ENCODE measurements around the gene CDX1. TPM values are rescaled to one million over a fixed set of nuclear protein-coding genes. Genes with fewer than 3 reads are reported as not detected.
A peak's percentile ranks its signal among the peaks of the same experiment; 100 is the strongest.

Gene CDX1
- total and polyA plus RNA-seq, 4 experiments from 2014 or later = not detected

GRCh38 chr5:150213530-150213929, 47.0 kb downstream of the CDX1 start:
- no peak overlapping the region for H3K4me3 ChIP-seq (ENCODE audit: low read length in 2 of 2)
- Mint-ChIP-seq H3K9me3 (no peaks in the 10 kb centered on the region), H3K4me1 (peaks cover 5 to 18% (median 10%) of the 10 kb centered on the region in 4 donors), H3K4me3 (no peak overlapping the region), H3K27me3 (peaks cover 2 to 4% of the 10 kb centered on the region in 2 donors), H3K36me3 (no peaks in the 10 kb centered on the region), H3K27ac (peak overlapping the region in 1 of 7 donors; percentile 4)
- H3K36me3 ChIP-seq (ENCODE audit: insufficient read depth, low read length) = no peaks in the 10 kb centered on the region
- H3K27me3 ChIP-seq (ENCODE audit: insufficient read depth, low read length) = no peaks in the 10 kb centered on the region
- H3K27ac ChIP-seq (ENCODE audit: low read depth, low read length) = no peak overlapping the region
- ChIA-PET POLR2A (ENCODE audit: partially characterized antibody) (no interaction called here), CTCF (ENCODE audit: partially characterized antibody) (interaction anchor here (1.4 kb wide), 1 partner anchor 51 kb away, joined by 3 read pairs; no protein-coding TSS in a partner anchor)
- no peaks in the 10 kb centered on the region for H3K9me3 ChIP-seq (ENCODE audit: control insufficient read depth in 1 of 2, low read length in 2 of 2)
- intact Hi-C loops (cut with micrococcal nuclease) = no loop called here
- H3K4me1 ChIP-seq (ENCODE audit: insufficient read depth, low read length) = peaks cover 9% of the 10 kb centered on the region
- DNase-seq = no peak

- Histone ChIP-seq H3K4me3 (ENCODE audit: low read length in 2 of 2) (no peak overlapping the region), H3K36me3 (ENCODE audit: insufficient read depth, low read length) (no peaks in the 10 kb centered on the region), H3K4me1 (ENCODE audit: insufficient read depth, low read length) (peaks cover 4% of the 10 kb centered on the region), H3K27ac (ENCODE audit: low read depth, low read length) (no peak overlapping the region), H3K9me3 (ENCODE audit: control insufficient read depth in 1 of 2, low read length in 2 of 2) (no peaks in the 10 kb centered on the region), H3K27me3 (ENCODE audit: insufficient read depth, low read length) (no peaks in the 10 kb centered on the region)
- ChIA-PET POLR2A (ENCODE audit: partially characterized antibody) (no interaction called here), CTCF (ENCODE audit: partially characterized antibody) (interaction anchor here (0.9 to 1.0 kb wide), 2 partner anchors 51 to 52 kb away, joined by 3 to 4 read pairs; no protein-coding TSS in a partner anchor)
- Mint-ChIP-seq H3K36me3 (no peaks in the 10 kb centered on the region), H3K9me3 (no peaks in the 10 kb centered on the region), H3K4me3 (no peak overlapping the region), H3K4me1 (peaks cover 1 to 11% (median 4%) of the 10 kb centered on the region in 4 donors), H3K27ac (no peak overlapping the region), H3K27me3 (peaks cover 2 to 4% of the 10 kb centered on the region in 2 donors)
- intact Hi-C loops (cut with micrococcal nuclease) = no loop called here
- DNase-seq = no peak
Measured at GRCh38 chr5:150214289-150214688, 47.7 kb downstream of the CDX1 start.

- no peak overlapping the region for H3K4me3 ChIP-seq (ENCODE audit: low read length in 2 of 2)
- Mint-ChIP-seq H3K27me3 (peaks cover 2 to 4% of the 10 kb centered on the region in 2 donors), H3K4me3 (no peak overlapping the region), H3K4me1 (peaks cover 0 to 5% (median under 1%) of the 10 kb centered on the region in 4 donors), H3K9me3 (no peaks in the 10 kb centered on the region), H3K27ac (no peak overlapping the region), H3K36me3 (no peaks in the 10 kb centered on the region)
- H3K27me3 ChIP-seq (ENCODE audit: insufficient read depth, low read length) = no peaks in the 10 kb centered on the region
- no peak for DNase-seq
- ChIA-PET POLR2A (ENCODE audit: partially characterized antibody) (no interaction called here), CTCF (ENCODE audit: partially characterized antibody) (interaction anchor here (1.0 to 2.4 kb wide), 8 partner anchors 18 to 382 kb away, joined by 3 to 7 read pairs (median 4); no protein-coding TSS in a partner anchor)
- no peaks in the 10 kb centered on the region for H3K4me1 ChIP-seq (ENCODE audit: insufficient read depth, low read length)
- H3K27ac ChIP-seq (ENCODE audit: low read depth, low read length) = no peak overlapping the region
- no peaks in the 10 kb centered on the region for H3K36me3 ChIP-seq (ENCODE audit: insufficient read depth, low read length)
- intact Hi-C loops (cut with micrococcal nuclease) = no loop called here
- no peaks in the 10 kb centered on the region for H3K9me3 ChIP-seq (ENCODE audit: control insufficient read depth in 1 of 2, low read length in 2 of 2)
Measured at GRCh38 chr5:150215979-150216944, 49.7 kb downstream of the CDX1 start.

GRCh38 chr5:150217038-150217437, 50.5 kb downstream of the CDX1 start:
- H3K27ac Mint-ChIP-seq = no peak overlapping the region
- Histone ChIP-seq H3K4me1 (ENCODE audit: insufficient read depth, low read length) (no peaks in the 10 kb centered on the region), H3K36me3 (ENCODE audit: insufficient read depth, low read length) (no peaks in the 10 kb centered on the region), H3K27ac (ENCODE audit: low read depth, low read length) (no peak overlapping the region), H3K27me3 (ENCODE audit: insufficient read depth, low read length) (no peaks in the 10 kb centered on the region), H3K4me3 (ENCODE audit: low read length in 2 of 2) (no peak overlapping the region), H3K9me3 (ENCODE audit: control insufficient read depth in 1 of 2, low read length in 2 of 2) (no peaks in the 10 kb centered on the region)
- no peaks in the 10 kb centered on the region for H3K36me3 Mint-ChIP-seq
- POLR2A ChIA-PET (ENCODE audit: partially characterized antibody) = no interaction called here
- intact Hi-C loops (cut with micrococcal nuclease) = no loop called here
- no peaks in the 10 kb centered on the region for H3K9me3 Mint-ChIP-seq
- H3K4me1 Mint-ChIP-seq = peaks cover 0 to 5% (median under 1%) of the 10 kb centered on the region in 4 donors
- DNase-seq = no peak
- CTCF ChIA-PET (ENCODE audit: partially characterized antibody) = interaction anchor here (1.0 to 2.4 kb wide), 4 partner anchors 17 to 383 kb away, joined by 3 to 7 read pairs (median 4); no protein-coding TSS in a partner anchor
- H3K27me3 Mint-ChIP-seq = peaks cover under 1 to 4% of the 10 kb centered on the region in 2 donors
- H3K4me3 Mint-ChIP-seq = no peak overlapping the region

GRCh38 chr5:150217873-150218692, 51.5 kb downstream of the CDX1 start:
- no peaks in the 10 kb centered on the region for H3K9me3 Mint-ChIP-seq
- no peak overlapping the region for H3K4me3 Mint-ChIP-seq
- no peak overlapping the region for H3K4me3 ChIP-seq (ENCODE audit: low read length in 2 of 2)
- no peaks in the 10 kb centered on the region for H3K36me3 Mint-ChIP-seq
- H3K27ac ChIP-seq (ENCODE audit: low read depth, low read length) = no peak overlapping the region
- H3K4me1 ChIP-seq (ENCODE audit: insufficient read depth, low read length) = no peaks in the 10 kb centered on the region
- CTCF ChIA-PET (ENCODE audit: partially characterized antibody) = interaction anchor here (0.6 to 2.4 kb wide), 9 partner anchors 9 to 384 kb away, joined by 3 to 12 read pairs (median 4); no protein-coding TSS in a partner anchor
- H3K36me3 ChIP-seq (ENCODE audit: insufficient read depth, low read length) = no peaks in the 10 kb centered on the region
- peaks cover 0 to 4% of the 10 kb centered on the region in 2 donors for H3K27me3 Mint-ChIP-seq
- no peak overlapping the region for H3K27ac Mint-ChIP-seq
- DNase-seq = peak; percentile 67 to 73 (median 71)
- H3K4me1 Mint-ChIP-seq = peaks cover 0 to 5% (median under 1%) of the 10 kb centered on the region in 4 donors
- intact Hi-C loops (cut with micrococcal nuclease) = loop anchor here (1.0 to 2.0 kb wide), 4 partner anchors 57 to 227 kb away; no protein-coding TSS in a partner anchor
- no peaks in the 10 kb centered on the region for H3K9me3 ChIP-seq (ENCODE audit: control insufficient read depth in 1 of 2, low read length in 2 of 2)
- H3K27me3 ChIP-seq (ENCODE audit: insufficient read depth, low read length) = no peaks in the 10 kb centered on the region
- POLR2A ChIA-PET (ENCODE audit: partially characterized antibody) = no interaction called here

GRCh38 chr5:150218693-150219035, 52.1 kb downstream of the CDX1 start:
- CTCF ChIA-PET (ENCODE audit: partially characterized antibody) = interaction anchor here (0.5 to 2.4 kb wide), 10 partner anchors 9 to 652 kb away, joined by 3 to 12 read pairs (median 4); no protein-coding TSS in a partner anchor
- DNase-seq = no peak
- Mint-ChIP-seq H3K4me1 (peaks cover 0 to 5% (median under 1%) of the 10 kb centered on the region in 4 donors), H3K9me3 (no peaks in the 10 kb centered on the region), H3K27ac (no peak overlapping the region), H3K27me3 (peaks cover 0 to 4% of the 10 kb centered on the region in 2 donors), H3K36me3 (no peaks in the 10 kb centered on the region), H3K4me3 (no peak overlapping the region)
- Histone ChIP-seq H3K9me3 (ENCODE audit: control insufficient read depth in 1 of 2, low read length in 2 of 2) (no peaks in the 10 kb centered on the region), H3K27ac (ENCODE audit: low read depth, low read length) (no peak overlapping the region), H3K36me3 (ENCODE audit: insufficient read depth, low read length) (no peaks in the 10 kb centered on the region), H3K4me3 (ENCODE audit: low read length in 2 of 2) (no peak overlapping the region), H3K27me3 (ENCODE audit: insufficient read depth, low read length) (no peaks in the 10 kb centered on the region), H3K4me1 (ENCODE audit: insufficient read depth, low read length) (no peaks in the 10 kb centered on the region)
- POLR2A ChIA-PET (ENCODE audit: partially characterized antibody) = no interaction called here
- intact Hi-C loops (cut with micrococcal nuclease) = loop anchor here (1.0 to 2.0 kb wide), 4 partner anchors 57 to 228 kb away; no protein-coding TSS in a partner anchor
